ENCODE results near the gene CNIH2.
"Not testable (repeated sequence)": the region's sequence is repeated elsewhere in the genome, so short reads cannot be mapped to it uniquely, and the experiment has no call there.

Gene CNIH2

DNA sequence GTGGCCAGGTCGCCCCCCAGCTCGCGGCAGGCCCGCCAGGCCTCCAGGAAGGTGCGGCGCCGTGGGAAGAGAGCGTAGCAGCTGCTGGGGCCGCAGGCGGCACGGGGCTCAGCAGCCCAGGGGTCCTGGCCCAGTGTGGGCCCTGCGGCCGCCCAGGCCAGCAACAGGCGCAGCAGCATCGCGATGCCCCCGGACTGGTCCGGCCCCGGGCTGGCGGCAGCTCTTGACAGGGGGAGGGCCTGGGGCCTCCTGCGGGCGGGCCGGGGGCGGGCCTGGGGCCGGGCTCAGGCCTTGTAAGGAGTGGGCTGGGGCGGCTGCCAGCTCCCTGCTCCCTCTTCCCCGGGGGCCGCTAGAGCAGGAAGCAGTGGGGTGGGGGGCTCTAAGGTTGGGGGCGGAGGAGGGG, 38.9 kb downstream of the CNIH2 start, which contains the start of gene CD248:
TSS of gene CD248 (minus strand) at position 196 of the 403 bp plus-strand sequence. CDS start at position 179, 17 bp downstream.
- DNase-seq: peak; percentile 45

DNA sequence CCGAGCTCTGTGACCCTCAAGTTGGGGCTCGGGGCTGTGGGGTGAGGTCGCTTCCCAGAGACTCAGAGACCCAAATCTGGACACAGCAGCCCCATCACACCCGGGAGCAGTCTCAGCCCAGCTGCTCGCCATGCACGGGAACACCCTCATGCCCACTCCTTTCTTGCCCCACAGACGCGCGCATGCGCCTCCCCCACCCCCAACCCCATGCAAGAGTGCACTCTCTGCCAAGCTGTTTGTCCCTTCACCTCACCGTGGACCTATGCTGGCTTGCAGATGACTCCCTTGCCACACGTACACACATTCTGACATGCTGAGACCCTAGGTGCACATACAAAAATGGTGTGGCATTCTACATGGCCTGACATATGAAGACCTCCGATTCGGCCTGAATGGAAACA, 39.3 kb downstream of the CNIH2 start:
- peak; percentile 58 for DNase-seq

DNA sequence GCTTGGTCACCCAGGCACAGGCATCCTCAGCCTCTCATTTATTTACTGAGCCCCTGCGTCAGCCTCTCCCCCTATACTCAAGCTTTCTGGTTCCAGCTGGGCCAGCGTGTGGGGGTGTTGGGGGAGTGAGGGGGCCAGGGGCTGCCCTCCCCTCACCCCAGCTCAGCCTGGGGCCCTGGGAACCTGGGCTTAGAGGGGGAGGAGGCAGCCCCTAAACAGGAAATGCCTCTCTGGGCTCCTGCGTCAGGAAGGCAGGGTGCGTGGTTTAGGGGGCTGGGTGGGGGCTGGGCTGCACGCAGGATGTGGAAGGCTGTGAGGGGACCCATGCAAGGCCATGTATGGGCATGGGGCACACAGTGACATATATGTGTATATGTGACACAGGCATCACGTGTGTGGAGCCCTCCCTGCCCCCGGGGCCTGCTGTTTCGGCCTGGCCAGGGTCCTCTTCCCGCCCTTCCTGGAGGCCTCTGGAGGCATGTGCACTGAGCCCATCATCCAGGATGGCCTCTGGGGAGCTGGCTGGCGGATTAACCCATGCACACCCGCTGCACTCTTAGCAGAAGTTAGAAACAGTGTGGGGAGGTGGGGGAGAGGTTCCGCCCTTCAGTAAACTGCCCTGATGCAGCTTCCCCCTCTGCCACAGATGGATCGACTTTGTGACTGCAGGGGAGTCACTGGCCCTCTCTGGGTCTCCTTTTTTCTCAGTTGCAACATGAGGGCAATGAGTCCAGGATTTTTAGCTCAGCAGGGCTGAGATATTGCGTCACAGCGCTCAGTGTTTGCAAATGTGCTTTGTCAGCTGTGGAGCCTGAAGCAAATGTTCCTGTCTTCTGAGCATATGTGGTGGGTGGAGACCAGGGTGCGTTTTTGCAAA, 40.0 kb downstream of the CNIH2 start:
- DNase-seq: peak; percentile 72

DNA sequence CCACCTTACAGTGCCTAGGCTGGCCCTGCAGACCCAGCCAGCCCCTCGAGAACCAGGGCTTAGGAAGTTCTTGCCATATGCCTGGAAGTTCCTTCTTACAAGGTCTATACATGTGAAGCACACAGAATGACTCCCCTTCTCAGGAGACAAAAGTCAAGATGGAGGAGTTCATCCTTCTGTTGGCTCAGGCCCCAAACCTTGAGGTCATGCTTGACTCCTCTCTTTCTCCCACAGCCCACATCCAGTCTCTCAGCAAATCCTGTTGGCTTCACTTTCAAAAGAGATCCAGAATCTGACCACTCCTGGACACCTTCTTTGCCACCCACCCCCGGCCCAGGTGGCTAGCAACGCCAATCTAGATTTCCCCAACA, 40.6 kb downstream of the CNIH2 start:
- no peak for DNase-seq

DNA sequence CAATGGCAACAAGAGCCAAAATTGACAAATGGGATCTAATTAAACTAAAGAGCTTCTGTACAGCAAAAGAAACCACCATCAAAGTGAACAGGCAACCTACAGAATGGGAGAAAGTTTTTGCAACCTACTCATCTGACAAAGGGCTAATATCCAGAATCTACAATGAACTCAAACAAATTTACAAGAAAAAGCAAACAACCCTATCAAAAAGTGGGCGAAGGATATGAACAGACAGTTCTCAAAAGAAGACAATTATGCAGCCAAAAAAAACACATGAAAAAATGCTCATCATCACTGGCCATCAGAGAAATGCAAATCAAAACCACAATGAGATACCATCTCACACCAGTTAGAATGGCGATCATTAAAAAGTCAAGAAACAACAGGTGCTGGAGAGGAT, 42.3 kb downstream of the CNIH2 start:
- DNase-seq: not testable (repeated sequence)

DNA sequence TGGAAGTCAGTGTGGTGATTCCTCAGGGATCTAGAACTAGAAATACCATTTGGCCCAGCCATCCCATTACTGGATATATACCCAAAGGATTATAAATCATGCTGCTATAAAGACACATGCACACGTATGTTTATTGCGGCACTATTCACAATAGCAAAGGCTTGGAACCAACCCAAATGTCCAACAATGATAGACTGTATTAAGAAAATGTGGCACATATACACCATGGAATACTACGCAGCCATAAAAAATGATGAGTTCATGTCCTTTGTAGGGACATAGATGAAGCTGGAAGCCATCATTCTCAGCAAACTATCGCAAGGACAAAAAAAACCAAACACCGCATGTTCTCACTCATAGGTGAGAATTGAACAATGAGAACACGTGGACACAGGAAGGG, 42.8 kb downstream of the CNIH2 start:
- not testable (repeated sequence) for DNase-seq

DNA sequence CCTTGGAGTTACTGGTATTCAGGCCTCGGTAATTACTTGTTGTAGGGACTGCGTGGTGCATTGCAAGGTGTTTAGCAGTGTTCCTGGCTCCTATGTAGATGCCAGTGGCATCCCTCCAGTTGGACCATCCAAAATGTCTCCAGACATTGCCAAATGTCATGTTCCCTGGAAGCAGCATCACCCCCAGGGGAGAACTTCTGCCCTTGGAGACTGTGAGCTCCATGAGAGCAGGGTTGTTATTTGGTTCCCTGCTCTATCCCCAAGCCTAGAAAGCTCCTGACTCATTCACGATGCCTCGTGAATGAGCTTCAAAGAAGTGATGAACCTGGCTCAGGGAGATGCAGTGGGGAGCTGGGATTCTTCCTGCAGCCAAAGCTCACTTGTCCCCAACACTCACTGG, 43.6 kb downstream of the CNIH2 start:
- no peak for DNase-seq

DNA sequence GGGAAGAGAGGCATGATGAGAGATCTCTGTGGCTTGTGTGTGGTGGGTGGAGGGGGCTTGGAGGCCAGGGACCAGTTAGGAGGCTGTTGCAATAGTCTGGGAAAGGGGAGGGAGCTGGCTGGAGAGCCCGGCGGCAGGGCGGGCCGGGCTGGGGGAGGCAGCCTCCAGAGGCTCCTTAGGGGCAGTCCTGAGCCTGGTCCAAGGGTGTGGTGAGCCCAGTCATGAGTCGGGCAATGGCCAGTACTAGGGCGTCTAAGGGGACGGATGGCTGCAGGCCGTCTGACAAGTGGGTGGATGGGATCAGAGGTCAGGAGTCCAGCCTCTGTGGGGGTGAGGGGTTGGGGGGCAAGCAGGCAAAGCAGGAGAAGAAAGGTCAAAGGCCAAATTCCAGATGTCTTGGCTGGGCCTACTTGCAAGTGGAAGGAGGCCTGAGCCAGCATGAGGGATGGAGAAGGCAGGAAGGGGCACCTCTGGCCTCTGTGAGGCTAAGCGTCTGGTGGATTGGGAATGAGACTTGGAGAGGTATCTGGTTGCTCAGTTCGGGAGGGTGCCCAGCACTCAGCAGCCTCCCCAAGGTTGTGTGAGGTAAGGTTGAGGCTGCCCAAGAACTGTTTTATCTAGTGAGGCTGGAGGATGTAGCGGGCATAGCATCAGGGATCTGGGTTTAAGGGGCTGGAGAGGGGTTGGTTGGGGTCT, 44.9 kb downstream of the CNIH2 start:
- no peak for DNase-seq

DNA sequence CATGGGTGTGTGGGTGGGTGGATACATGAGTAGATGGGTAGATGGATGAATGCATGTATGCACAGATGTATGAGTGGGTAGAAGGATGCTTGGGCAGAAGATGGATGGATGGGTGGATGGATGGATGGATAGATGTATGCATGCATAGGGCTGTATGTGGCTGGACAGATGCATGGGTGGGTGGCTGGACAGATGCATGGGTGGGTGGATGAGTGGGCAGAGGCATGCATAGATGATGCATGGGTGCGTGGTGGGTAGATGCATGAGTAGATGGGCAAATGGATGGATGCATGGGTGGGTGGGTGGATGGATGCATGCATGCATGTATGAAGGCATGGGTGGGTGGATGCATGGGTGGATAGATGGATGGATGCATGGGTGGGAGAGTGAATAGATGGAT, 45.7 kb downstream of the CNIH2 start:
- DNase-seq: no peak

DNA sequence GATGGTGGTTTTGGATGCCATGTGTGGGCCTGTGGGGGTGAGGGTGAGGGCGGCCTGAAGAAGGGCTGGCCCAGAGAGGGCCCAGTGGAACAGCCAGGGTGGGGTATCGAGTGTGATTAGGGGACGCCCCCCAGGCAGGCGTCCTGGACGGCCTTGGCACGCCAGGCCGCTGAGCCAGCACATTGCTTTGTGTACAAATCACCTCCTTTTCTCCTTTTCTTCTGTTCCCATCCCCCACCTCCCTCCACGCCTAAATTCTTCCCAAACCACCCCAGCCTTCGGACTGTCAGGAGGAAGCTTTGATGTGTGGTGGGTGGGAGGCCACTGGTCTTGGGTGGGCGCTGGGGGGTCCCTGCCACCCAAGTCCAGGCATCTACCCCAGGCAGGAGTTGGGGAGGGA, 46.7 kb downstream of the CNIH2 start:
- DNase-seq: no peak

DNA sequence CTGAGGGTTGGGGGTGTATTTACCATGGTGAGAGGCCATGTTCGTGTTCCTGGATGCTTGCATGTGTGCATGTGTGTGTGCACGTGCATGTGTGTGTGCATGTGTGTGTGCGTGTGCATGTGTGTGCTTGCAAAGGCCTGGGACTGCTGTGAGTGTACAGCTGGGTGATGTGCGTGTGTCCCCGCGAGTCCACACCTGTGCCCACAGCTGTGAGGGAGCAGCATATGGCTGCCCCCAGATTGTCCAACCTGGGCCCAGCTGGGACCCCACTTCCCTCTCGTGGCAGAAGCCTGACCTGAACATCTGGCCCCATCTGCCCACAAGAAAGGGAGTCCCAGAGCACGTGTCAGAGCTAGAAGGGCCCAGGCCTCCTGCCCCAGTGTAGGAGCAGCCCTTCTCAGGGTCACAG, 47.3 kb downstream of the CNIH2 start:
- no peak for DNase-seq

DNA sequence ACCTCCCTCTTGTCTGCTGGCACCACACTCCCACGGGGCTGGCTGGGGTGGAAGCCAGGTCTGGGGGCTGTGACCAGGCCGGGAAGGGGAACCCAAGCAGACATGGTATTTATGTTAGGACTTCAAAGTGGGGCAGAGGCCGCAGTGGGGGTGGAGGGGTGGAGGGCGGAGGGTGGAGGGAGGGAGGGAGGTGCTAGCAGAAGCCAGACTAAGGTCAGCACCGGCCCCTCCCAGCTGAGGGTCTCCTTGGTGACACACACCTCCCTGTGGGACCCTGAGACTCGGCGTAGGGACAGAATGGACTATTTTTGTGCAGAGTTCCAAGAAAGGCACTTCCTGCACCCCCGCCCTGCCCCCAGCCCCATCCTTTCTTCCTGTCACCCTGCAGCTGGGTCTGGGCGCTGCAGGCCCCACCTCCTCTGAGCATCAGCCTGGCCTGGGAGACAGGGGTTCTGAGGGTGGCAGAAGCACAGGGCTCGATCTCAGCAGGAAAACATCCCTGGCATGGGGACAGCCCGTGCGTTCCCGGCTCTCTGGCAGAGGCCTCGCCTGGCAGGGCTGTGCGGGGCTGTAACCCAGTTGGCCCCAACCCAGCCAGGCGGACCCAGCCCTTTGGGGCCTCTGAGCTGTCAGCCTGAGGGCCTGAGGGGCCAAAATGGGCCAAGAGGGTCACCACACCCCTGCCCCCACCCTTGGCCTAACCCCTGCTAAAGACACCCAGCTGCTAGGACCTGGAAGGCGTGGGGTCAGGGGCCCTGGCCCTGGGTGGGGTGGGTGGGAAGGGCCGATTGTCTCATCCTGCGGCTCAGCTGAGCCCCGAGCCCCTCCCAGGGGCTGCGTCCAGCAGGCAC, 48.5 kb downstream of the CNIH2 start:
- DNase-seq: peak; percentile 74

DNA sequence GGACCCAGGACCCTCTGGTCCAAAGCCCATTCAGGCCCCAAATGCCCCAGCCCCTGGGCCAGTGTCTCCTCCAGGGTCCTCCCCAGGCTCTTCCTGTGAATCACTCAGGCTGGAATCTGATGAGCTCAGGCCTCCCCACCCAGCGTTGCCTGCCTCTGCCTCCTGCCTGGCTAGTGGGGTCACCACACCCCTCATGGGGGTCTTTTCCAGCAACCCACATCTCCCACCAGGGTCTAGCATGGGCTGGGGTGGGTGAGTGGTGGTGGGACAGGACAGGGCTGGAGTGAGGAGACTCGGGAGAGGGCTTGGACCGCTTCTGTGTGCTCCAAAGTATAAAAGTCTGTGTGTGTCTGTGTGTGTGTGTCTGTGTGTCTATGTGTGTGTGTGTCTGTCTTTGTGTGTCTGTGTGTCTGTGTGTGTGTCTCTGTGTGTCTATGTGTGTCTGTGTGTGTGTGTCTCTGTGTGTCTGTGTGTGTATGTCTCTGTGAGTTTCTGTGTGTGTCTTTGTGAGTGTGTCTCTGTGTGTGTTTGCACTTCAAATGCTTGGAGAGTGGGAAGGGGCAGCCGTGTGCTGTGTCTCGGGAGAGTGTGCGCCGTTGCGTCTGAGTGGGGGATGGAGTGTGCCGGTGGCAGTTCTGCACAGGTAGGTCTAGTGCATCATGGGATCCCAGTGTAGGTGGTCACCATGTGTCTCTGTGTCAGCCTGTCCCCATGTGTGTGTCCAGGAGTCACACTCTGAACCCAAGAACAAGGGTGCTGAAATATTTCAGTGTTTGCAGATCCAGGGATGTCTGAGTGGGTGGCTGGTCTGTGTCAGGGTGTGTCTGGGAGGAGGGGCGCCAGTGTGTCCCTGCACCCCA, 49.4 kb downstream of the CNIH2 start:
- no peak for DNase-seq

DNA sequence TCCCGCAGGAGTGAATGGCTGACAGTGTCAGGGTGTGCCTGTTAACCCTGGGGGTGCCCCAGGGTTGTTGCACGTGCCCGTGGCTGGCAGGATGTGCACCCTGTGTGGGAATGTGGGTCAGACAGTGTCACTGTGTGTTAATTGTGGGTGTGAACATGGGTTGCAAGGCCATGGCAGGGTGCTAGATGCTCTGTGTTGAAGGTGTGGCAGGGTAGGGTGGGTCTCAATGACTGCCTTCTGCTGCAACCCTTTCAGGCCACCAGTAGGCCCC, 50.0 kb downstream of the CNIH2 start:
- DNase-seq: no peak

DNA sequence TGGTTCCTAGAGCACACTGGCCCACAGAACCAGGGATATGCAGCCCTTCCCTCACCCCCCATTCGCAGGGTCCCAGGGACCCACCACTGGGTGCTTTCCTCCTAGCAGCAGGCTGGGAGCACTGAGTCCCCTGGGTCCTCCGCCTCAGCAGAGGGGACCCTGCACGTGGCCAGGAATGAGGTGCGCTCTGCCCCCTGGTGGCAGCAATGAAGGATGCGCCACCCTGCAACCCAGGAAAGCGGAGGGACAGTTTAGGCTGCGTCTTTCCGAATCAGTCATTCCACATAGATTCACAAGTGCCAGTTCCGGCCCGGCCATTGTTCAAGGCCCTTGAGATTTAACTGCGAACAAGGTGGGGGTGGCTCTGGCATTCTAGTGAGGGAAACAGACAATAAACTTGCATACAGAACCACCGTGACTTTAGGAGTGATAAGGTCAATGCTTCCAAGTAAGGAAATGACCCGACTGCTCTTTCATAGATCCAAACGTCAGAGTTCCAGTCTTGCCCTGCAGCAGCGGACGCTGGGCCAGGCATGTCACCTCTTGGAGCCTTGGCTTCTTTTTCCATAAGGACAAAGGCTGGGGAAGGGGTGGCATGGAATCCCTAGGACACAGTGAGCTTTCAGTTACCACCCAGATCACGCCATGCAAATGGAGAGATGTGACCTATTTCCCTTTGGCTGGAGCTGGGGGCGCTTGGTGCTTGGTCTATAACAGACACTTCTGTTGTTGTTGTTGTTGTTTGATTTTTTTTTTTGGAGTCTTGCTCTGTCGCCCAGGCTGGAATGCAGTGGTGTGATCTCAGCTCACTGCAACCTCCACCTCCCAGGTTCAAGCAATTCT, 50.5 kb downstream of the CNIH2 start:
- DNase-seq: peak; percentile 89

DNA sequence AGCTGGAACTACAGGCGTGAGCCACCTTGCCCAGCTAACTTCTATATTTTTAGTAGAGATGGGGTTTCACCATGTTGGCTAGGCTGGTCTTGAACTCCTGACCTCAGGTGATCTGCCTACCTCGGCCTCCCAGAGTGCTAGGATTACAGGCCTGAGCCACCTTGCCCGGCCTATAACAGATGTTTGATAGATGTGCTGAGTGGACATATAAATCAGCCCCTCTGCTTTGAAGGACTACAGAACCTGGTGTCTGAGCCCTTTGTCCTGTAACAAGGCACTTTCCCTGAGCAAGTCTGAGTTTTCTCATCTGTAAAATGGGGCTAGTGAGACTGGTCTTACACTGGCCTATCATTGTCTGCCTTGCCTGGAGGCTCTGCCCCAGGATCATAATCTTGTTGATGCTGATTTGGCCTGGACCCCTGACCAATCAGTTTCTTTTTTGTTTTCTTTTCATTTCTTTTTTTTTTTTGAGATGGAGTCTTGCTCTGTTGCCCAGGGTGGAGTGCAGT, 51.2 kb downstream of the CNIH2 start:
- DNase-seq: no peak

DNA sequence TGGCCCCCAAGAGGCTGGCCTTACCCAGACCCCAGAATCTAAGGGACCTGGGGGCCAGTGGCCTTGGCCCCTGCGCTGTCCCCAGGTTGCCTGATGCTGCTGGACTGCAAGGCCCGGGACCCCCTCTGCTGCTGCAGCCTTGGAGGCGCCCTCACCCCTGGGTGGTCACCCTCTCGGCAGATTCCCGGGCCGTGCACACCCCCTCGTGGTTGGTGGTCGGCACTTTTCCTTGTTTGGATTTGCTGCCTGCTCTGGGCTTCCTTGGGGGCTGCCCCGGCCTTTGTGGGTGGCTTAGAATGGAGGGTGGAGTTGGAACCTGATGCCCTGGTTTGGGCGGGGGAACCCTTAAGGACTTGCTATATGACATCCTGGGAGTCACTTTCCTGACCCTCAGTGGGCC, 53.0 kb downstream of the CNIH2 start:
- DNase-seq: no peak

DNA sequence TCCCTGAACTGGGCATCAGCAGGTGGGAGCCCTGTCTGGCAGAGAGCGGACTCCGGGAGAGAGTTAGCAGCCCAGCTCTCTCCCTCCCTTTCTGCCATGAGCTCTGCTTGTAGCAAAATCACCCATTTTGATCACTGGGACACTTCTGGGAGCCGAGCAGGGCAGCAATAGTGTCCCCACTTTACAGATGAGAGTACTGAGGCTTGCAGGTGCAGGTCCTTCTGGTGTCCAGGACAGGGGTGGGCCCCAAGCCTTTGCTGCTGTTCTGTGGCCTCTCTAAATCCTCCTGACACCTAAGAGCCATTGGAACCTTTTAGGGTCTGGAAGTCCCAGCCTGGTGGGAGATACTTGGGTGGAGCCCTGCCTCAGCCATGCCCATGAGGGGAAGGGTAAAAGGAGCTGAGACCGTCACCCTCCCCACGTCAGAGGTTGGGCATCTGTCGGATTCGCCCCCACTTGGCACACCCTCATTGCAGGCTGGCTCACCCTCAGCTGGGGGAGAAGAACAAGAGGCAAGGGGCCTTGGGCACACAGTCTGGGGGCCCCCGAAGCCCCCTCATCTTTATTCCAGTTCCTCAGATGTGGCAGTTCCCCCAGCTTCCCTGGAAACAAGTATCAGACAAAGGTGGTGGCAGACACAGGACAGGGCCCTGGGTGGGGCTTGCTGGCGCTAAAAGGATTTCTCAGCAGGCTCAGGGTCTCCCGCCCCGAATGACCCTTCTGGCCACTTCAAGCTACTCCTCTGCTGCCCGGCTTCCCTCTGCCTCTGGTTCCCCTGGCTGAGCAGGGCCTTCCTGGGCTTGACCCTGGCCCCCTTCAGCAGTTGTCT, 53.8 kb downstream of the CNIH2 start:
- DNase-seq: no peak

DNA sequence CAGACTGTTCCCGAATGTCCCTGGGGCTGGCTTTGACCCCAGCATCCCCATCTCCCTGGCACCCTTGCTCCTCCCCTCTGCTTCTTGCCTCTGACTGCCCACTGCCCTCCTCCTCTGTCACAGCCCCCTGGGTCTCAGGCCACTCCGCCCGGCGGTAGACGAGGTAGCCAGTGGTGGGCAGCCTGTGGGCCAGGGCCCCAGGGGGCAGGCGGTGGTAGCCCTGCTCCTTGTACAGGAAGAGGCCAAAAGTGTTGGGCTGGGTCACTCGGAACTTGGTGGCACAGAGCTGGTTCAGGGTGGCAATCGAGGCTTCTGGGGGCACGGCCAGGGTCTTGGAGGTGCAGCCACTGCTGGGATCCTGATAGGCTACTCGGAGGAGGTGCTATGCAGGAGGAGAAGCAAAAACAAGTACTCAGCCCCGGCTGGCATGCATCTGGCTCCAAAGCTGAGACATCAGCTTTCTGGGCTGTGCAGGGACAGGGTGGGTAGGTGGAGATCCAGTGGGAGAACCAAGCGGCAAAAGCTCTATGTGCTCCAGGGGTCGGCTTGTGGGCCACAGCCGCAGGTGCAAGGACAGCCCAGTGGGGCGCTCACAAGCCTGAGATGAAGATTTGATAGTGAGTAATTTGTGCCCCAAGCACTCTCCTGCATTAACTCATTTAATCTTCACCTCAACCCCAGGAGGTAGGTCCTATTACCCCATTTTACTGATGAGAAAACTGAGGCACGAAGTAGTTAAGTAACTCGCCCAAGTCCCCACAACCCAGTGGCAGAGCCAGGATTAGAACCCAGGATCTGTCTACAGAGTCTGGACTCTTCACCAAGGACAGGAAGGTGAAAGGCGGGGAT, 54.6 kb downstream of the CNIH2 start:
- no peak for DNase-seq

All from CD4-positive, alpha-beta T cell treated with Interleukin-17A for 4 hours (primary cell).